Tibial nerve (tissue), 3 donors: ENCODE results near the gene ARHGEF19.

Source experiments
- POLR2A ChIP-seq, 2 donors: fragments of 450-650 bp; IDR thresholded peaks; one replicate each; pipeline ENCODE4 v1.6.1; 2017; ENCODE audit warnings: antibody characterized with exemption in 2 of 2, mild to moderate bottlenecking in 2 of 2, moderate library complexity in 2 of 2
- TF ChIP-seq, protein P1 (sequence below), 5 experiments: fragments of 200-600 bp in 3 of 5; fragments of 450-650 bp in 2 of 5; sonication (generic) in 3 of 5; IDR thresholded peaks; one replicate each; pipeline ENCODE4 v1.5.1; 2016 to 2019; ENCODE audit warnings: antibody characterized with exemption in 5 of 5, mild to moderate bottlenecking in 3 of 5, moderate library complexity in 2 of 5

DNA sequence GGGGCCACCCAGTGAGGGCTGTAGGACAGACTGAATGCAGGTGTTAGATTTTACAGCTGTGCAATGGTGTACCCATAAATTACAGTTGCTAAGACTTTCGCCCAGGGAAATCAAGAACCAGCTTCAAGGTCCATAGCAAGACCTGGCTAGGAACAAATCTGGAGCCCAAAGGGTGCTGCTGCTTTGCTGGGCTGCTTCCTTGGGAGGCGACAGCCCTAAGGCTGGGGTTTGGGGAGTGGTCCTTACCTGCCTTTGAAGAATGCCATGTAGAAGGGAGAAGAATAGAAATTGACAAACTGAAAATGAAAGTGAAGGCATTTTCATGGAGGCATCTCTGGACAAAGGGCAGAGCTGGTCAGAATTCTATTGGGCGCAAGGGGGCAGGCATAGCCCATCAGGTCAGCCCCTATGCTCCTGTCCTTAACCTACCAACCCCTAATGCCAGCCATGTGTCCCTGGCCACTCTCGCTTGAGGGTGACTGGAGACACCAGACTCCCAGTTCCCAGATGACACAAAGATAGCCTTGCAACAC is 7.6 kb upstream of the ARHGEF19 start:
- TF ChIP-seq, protein P1, sequence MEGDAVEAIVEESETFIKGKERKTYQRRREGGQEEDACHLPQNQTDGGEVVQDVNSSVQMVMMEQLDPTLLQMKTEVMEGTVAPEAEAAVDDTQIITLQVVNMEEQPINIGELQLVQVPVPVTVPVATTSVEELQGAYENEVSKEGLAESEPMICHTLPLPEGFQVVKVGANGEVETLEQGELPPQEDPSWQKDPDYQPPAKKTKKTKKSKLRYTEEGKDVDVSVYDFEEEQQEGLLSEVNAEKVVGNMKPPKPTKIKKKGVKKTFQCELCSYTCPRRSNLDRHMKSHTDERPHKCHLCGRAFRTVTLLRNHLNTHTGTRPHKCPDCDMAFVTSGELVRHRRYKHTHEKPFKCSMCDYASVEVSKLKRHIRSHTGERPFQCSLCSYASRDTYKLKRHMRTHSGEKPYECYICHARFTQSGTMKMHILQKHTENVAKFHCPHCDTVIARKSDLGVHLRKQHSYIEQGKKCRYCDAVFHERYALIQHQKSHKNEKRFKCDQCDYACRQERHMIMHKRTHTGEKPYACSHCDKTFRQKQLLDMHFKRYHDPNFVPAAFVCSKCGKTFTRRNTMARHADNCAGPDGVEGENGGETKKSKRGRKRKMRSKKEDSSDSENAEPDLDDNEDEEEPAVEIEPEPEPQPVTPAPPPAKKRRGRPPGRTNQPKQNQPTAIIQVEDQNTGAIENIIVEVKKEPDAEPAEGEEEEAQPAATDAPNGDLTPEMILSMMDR (IDR thresholded peaks at IDR 0.05) = no peak
- no peak for TF ChIP-seq POLR2A (IDR thresholded peaks at IDR 0.05)
